Adrenal gland (tissue), 5 donors: ENCODE results near the gene BNIP2.

Experiments used
- CTCF ChIP-seq, 6 experiments: fragments of 450-650 bp in 4 of 6; fragments of 200-600 bp in 2 of 6; sonication (generic) in 1 of 6; IDR thresholded peaks; 1 replicate in 5 of 6; 2 replicates in 1 of 6; pipeline versions ENCODE4 v1.5.1 to v1.8.0; 2016 to 2021; ENCODE audit warnings: antibody characterized with exemption in 6 of 6, mild to moderate bottlenecking in 2 of 6, moderate library complexity in 1 of 6
- POLR2A ChIP-seq, 2 donors: fragments of 450-650 bp; IDR thresholded peaks; one replicate each; pipeline ENCODE4 v1.6.1; 2017; ENCODE audit warnings: antibody characterized with exemption in 2 of 2, mild to moderate bottlenecking in 2 of 2, moderate library complexity in 1 of 2
- donor health status: DM: no; HTN: no; CAD: no.

- no peak for TF ChIP-seq CTCF (IDR thresholded peaks at IDR 0.05)
- TF ChIP-seq POLR2A (IDR thresholded peaks at IDR 0.05), result no peak
Measured at GRCh38 chr15:59676565-59676964, 12.6 kb downstream of the BNIP2 start.
